ENCODE results near the gene BBLN.

Gene BBLN

DNA sequence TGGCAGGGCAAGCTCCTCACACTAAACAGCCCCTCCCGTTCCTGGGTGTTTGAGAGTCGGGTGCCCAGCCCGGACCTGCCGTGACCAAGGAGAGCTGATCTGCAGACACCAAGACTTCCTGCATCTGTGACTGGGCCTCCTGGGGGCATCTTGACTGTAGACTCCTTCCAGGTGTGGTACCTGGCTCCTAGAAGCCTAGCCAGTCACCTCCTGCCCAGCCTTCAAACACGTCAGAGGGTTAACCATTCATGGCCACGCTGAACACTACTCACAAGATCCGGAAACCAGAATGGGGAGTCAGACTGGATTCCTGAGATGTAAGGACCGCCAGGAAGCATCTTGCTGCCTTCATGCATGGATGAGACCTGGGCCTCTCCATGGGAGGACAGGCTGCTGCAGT is 14.5 kb upstream of the BBLN start:
- no peak for TF ChIP-seq ESRRG (CRISPR knock-in tag; IDR thresholded peaks at IDR 0.05)
- no peak for TF ChIP-seq ZFP30 (CRISPR knock-in tag; IDR thresholded peaks at IDR 0.05)
- no peak for TF ChIP-seq SNAI2 (CRISPR knock-in tag; IDR thresholded peaks at IDR 0.05)
- TF ChIP-seq OSR1 (CRISPR knock-in tag; IDR thresholded peaks at IDR 0.05): no peak
- TF ChIP-seq, protein P1, sequence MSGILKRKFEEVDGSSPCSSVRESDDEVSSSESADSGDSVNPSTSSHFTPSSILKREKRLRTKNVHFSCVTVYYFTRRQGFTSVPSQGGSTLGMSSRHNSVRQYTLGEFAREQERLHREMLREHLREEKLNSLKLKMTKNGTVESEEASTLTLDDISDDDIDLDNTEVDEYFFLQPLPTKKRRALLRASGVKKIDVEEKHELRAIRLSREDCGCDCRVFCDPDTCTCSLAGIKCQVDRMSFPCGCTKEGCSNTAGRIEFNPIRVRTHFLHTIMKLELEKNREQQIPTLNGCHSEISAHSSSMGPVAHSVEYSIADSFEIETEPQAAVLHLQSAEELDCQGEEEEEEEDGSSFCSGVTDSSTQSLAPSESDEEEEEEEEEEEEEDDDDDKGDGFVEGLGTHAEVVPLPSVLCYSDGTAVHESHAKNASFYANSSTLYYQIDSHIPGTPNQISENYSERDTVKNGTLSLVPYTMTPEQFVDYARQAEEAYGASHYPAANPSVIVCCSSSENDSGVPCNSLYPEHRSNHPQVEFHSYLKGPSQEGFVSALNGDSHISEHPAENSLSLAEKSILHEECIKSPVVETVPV (CRISPR knock-in tag; IDR thresholded peaks at IDR 0.05): no peak
- no peak for TF ChIP-seq CSDC2 (CRISPR knock-in tag; IDR thresholded peaks at IDR 0.05)
- TF ChIP-seq ZNF70 (CRISPR knock-in tag; IDR thresholded peaks at IDR 0.05): no peak
- TF ChIP-seq GLIS3 (CRISPR knock-in tag; IDR thresholded peaks at IDR 0.05): no peak
- TF ChIP-seq TCF4 (CRISPR knock-in tag; IDR thresholded peaks at IDR 0.05; ENCODE audit: borderline replicate concordance): no peak
- TF ChIP-seq BACH2 (CRISPR knock-in tag; IDR thresholded peaks at IDR 0.05; ENCODE audit: borderline replicate concordance): no peak
- TF ChIP-seq ZNF565 (CRISPR knock-in tag; conservative IDR thresholded peaks at IDR 0.05; ENCODE audit: low read depth): no peak
- TF ChIP-seq, protein P2, sequence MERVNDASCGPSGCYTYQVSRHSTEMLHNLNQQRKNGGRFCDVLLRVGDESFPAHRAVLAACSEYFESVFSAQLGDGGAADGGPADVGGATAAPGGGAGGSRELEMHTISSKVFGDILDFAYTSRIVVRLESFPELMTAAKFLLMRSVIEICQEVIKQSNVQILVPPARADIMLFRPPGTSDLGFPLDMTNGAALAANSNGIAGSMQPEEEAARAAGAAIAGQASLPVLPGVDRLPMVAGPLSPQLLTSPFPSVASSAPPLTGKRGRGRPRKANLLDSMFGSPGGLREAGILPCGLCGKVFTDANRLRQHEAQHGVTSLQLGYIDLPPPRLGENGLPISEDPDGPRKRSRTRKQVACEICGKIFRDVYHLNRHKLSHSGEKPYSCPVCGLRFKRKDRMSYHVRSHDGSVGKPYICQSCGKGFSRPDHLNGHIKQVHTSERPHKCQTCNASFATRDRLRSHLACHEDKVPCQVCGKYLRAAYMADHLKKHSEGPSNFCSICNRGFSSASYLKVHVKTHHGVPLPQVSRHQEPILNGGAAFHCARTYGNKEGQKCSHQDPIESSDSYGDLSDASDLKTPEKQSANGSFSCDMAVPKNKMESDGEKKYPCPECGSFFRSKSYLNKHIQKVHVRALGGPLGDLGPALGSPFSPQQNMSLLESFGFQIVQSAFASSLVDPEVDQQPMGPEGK (CRISPR knock-in tag; IDR thresholded peaks at IDR 0.05; ENCODE audit: borderline replicate concordance): no peak
- no peak for TF ChIP-seq ARNTL (CRISPR knock-in tag; IDR thresholded peaks at IDR 0.05; ENCODE audit: borderline replicate concordance, low read depth)
- no peak for TF ChIP-seq ZNF8 (CRISPR knock-in tag; IDR thresholded peaks at IDR 0.05)
- TF ChIP-seq, protein P3, sequence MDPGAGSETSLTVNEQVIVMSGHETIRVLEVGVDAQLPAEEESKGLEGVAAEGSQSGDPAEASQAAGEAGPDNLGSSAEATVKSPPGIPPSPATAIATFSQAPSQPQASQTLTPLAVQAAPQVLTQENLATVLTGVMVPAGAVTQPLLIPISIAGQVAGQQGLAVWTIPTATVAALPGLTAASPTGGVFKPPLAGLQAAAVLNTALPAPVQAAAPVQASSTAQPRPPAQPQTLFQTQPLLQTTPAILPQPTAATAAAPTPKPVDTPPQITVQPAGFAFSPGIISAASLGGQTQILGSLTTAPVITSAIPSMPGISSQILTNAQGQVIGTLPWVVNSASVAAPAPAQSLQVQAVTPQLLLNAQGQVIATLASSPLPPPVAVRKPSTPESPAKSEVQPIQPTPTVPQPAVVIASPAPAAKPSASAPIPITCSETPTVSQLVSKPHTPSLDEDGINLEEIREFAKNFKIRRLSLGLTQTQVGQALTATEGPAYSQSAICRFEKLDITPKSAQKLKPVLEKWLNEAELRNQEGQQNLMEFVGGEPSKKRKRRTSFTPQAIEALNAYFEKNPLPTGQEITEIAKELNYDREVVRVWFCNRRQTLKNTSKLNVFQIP (CRISPR knock-in tag; IDR thresholded peaks at IDR 0.05; ENCODE audit: borderline replicate concordance, low read depth): no peak
- no peak for TF ChIP-seq TOX (CRISPR knock-in tag; IDR thresholded peaks at IDR 0.05; ENCODE audit: borderline replicate concordance)
- TF ChIP-seq, protein P4, sequence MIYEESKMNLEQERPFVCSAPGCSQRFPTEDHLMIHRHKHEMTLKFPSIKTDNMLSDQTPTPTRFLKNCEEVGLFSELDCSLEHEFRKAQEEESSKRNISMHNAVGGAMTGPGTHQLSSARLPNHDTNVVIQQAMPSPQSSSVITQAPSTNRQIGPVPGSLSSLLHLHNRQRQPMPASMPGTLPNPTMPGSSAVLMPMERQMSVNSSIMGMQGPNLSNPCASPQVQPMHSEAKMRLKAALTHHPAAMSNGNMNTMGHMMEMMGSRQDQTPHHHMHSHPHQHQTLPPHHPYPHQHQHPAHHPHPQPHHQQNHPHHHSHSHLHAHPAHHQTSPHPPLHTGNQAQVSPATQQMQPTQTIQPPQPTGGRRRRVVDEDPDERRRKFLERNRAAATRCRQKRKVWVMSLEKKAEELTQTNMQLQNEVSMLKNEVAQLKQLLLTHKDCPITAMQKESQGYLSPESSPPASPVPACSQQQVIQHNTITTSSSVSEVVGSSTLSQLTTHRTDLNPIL (CRISPR knock-in tag; IDR thresholded peaks at IDR 0.05; ENCODE audit: low read depth): no peak
- no peak for TF ChIP-seq ZC3H10 (CRISPR knock-in tag; IDR thresholded peaks at IDR 0.05)
- ATAC-seq: no peak

DNA sequence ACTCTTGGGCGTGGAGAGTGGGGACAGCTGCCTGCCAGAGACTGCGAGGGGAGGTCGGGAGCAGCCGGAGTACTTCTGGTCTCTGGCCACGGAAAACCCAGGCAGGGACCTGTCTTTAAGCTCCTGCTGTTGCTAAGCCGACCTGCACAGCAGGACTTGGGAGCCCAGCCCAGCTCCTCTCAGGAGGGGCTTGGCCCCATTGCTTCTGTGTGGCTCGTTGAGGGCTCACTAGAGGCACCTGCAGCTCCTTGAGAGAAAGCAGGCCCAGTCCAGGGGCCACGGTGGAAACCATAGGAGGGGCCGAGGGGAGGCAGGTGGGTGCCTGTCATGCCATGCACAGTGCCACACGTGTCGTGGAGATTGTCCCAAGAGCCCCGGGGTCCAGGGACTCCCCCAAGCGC is 14.1 kb upstream of the BBLN start:
- TF ChIP-seq RARB (CRISPR knock-in tag; IDR thresholded peaks at IDR 0.05): no peak
- no peak for TF ChIP-seq ZC3H10 (CRISPR knock-in tag; IDR thresholded peaks at IDR 0.05)
- ATAC-seq: no peak

DNA sequence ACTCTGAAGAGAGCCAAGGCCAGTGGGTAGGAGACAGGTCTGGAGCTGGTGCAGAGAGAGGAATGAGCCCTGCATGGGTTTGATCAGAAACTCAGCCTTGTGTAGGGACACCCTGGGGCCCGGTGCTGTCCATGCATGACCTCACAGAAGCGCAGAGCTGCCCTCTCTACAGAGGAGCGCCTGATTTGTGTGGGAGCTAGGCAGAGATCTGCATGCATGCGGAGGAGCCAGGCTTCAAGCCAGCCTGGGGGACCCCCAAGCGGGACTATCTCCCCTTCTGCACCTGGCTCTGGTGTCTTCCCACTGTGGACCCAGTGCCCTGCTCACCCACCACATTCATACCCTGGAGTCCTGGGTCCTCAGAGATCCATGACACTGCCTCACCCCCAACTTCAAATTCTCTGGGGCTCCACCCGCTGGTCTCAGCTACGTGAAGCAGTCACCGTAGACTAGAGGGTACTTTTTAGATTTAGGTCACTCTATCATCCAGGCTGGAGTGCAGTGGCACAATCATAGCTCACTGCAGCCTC is 13.4 kb upstream of the BBLN start:
- no peak for ATAC-seq
- TF ChIP-seq, protein P2 (CRISPR knock-in tag; IDR thresholded peaks at IDR 0.05; ENCODE audit: borderline replicate concordance): no peak
- TF ChIP-seq RARB (CRISPR knock-in tag; IDR thresholded peaks at IDR 0.05): no peak
- TF ChIP-seq ISL1 (CRISPR knock-in tag; IDR thresholded peaks at IDR 0.05): no peak
- TF ChIP-seq OSR1 (CRISPR knock-in tag; IDR thresholded peaks at IDR 0.05): no peak
- no peak for TF ChIP-seq CSDC2 (CRISPR knock-in tag; IDR thresholded peaks at IDR 0.05)
- no peak for TF ChIP-seq SNAI2 (CRISPR knock-in tag; IDR thresholded peaks at IDR 0.05)
- no peak for TF ChIP-seq ZFP30 (CRISPR knock-in tag; IDR thresholded peaks at IDR 0.05)
- TF ChIP-seq, protein P4 (CRISPR knock-in tag; IDR thresholded peaks at IDR 0.05; ENCODE audit: low read depth): no peak
- TF ChIP-seq BACH2 (CRISPR knock-in tag; IDR thresholded peaks at IDR 0.05; ENCODE audit: borderline replicate concordance): no peak
- TF ChIP-seq ZNF565 (CRISPR knock-in tag; conservative IDR thresholded peaks at IDR 0.05; ENCODE audit: low read depth): no peak
- TF ChIP-seq, protein P3 (CRISPR knock-in tag; IDR thresholded peaks at IDR 0.05; ENCODE audit: borderline replicate concordance, low read depth): no peak
- TF ChIP-seq, protein P1 (CRISPR knock-in tag; IDR thresholded peaks at IDR 0.05): no peak
- no peak for TF ChIP-seq TCF4 (CRISPR knock-in tag; IDR thresholded peaks at IDR 0.05; ENCODE audit: borderline replicate concordance)
- TF ChIP-seq GLIS3 (CRISPR knock-in tag; IDR thresholded peaks at IDR 0.05): no peak
- TF ChIP-seq ESRRG (CRISPR knock-in tag; IDR thresholded peaks at IDR 0.05): no peak
- TF ChIP-seq ARNTL (CRISPR knock-in tag; IDR thresholded peaks at IDR 0.05; ENCODE audit: borderline replicate concordance, low read depth): no peak
- TF ChIP-seq TOX (CRISPR knock-in tag; IDR thresholded peaks at IDR 0.05; ENCODE audit: borderline replicate concordance): no peak

Measured in SK-N-SH treated with all-trans-retinoic acid at 6 μM for 48 hours (cell line).